ENCODE measurements around the gene CHRM5. TPM values are rescaled to one million over a fixed set of nuclear protein-coding genes. Genes with fewer than 3 reads are reported as not detected.

The CHRM5 gene
- total and polyA plus RNA-seq, 2 donors (not counting 3 experiments of a cell fraction or from before 2014, with no cell fraction given), result 0.03 TPM; not detected in 1

DNA sequence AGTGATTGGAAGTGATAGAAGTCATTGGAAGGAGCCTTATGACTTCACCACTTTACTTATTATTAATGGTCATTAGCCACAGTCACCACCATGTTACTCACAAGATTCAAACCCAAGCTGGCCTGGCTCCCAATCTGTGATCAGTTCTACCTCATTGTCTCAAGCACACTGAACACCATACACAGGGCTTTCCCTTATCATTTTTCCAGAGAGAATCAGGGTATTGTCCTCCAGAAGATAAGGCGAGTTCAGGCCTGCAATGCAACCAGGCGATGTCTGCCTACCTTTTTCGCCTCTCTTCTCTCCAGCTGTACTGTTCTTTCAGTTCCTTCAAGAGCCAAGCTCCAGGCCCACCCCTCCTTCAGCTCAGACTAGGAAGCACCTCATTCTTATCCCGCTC lies 108.5 kb downstream of the CHRM5 start:
- no peaks in the 10 kb centered on the region for H3K79me2 ChIP-seq (ENCODE audit: control insufficient read depth, insufficient read depth, low read length)
- no peaks in the 10 kb centered on the region for H3K4me1 ChIP-seq (ENCODE audit: control insufficient read depth, extremely low read depth, insufficient read depth, low read length)
- H2AFZ ChIP-seq (ENCODE audit: low read depth, low read length), result no peak overlapping the region
- DNase-seq (ENCODE audit: low read depth, low spot score) (no peak), FAIRE-seq (no peak)
- no peak for TF ChIP-seq EZH2 (IDR thresholded peaks at IDR 0.05; ENCODE audit: borderline replicate concordance, low read depth, low read length, severe bottlenecking)
- no peak for TF ChIP-seq POLR2AphosphoS5 (IDR thresholded peaks at IDR 0.05; ENCODE audit: insufficient read depth, low read depth, low read length)
- TF ChIP-seq, protein P1, sequence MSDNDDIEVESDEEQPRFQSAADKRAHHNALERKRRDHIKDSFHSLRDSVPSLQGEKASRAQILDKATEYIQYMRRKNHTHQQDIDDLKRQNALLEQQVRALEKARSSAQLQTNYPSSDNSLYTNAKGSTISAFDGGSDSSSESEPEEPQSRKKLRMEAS (IDR thresholded peaks at IDR 0.05; ENCODE audit: insufficient read depth, insufficient read length), result no peak
- no peak for TF ChIP-seq GATA2 (IDR thresholded peaks at IDR 0.05; ENCODE audit: insufficient read depth, insufficient read length, low read depth, low read length)
- TF ChIP-seq POLR2A (IDR thresholded peaks at IDR 0.05; ENCODE audit: low read depth, low read length), result no peak
- no peak for TF ChIP-seq FOS (IDR thresholded peaks at IDR 0.05; ENCODE audit: borderline replicate concordance, insufficient read depth, low read length)
- no peak for TF ChIP-seq JUN (IDR thresholded peaks at IDR 0.05; ENCODE audit: borderline replicate concordance, insufficient read depth, insufficient read length, low read depth)
- no peaks in the 10 kb centered on the region for H3K9me3 ChIP-seq (replicated peaks; ENCODE audit: control insufficient read depth, insufficient read depth, low read length)
- CTCF ChIA-PET, result interaction anchor here (0.7 kb wide), 1 partner anchor 11 kb away, joined by 4 read pairs; no protein-coding TSS in a partner anchor
- dilution Hi-C loops (cut with MboI; ENCODE audit: extremely low pct_ligation_motif_present, low sequenced_read_pairs) (no loop called here), intact Hi-C loops (cut with micrococcal nuclease) (no loop called here)
- H3K4me3 ChIP-seq (replicated peaks in 1 of 3; ENCODE audit: insufficient read depth in 1 of 3, low read depth in 1 of 3, low read length in 3 of 3), result no peak overlapping the region
- no peak overlapping the region for H3K4me2 ChIP-seq (ENCODE audit: insufficient read depth, low read length)
- no peaks in the 10 kb centered on the region for H4K20me1 ChIP-seq (replicated peaks; ENCODE audit: control insufficient read depth, extremely low read depth, insufficient read depth, low read length)
- POLR2A ChIA-PET, result no interaction called here
- no peak overlapping the region for H3K27ac ChIP-seq (ENCODE audit: insufficient read depth, low read depth, low read length)
- H3K27me3 ChIP-seq (ENCODE audit: control insufficient read depth in 2 of 2, insufficient read depth in 2 of 2, low read length in 2 of 2), result no peaks in the 10 kb centered on the region
- H3K36me3 ChIP-seq (ENCODE audit: control insufficient read depth in 2 of 2, extremely low read depth in 1 of 2, insufficient read depth in 2 of 2, low read length in 2 of 2), result no peaks in the 10 kb centered on the region
- no peak overlapping the region for H3K9ac ChIP-seq (replicated peaks; ENCODE audit: extremely low read depth, insufficient read depth, low read length)
- no peaks in the 10 kb centered on the region for H3K9me1 ChIP-seq (replicated peaks; ENCODE audit: control insufficient read depth, extremely low read depth, insufficient read depth, low read length)
- no TSS peak for BruUV-seq (replicated peaks)

DNA sequence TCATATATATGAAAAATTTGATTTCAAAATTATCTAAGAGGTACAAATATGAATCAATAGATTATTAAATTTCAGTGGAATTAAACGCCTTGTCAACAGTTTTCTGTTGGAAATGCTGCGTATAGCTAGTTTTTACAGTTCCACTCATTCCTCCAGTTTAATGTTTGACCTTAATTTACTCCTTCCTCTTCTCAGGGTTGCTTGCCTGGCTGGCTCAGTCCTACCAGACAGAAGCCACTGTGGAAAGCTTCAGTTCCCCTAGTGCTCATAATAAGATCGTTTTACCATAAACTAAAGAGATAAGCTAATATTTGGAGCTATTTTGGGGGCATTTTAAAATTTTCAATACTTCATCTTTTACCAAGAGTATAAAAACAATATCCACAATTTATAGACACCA lies 110.6 kb downstream of the CHRM5 start:
- H3K27ac ChIP-seq (ENCODE audit: insufficient read depth, low read depth, low read length), result no peak overlapping the region
- H2AFZ ChIP-seq (ENCODE audit: low read depth, low read length), result no peak overlapping the region
- FAIRE-seq (no peak), DNase-seq (ENCODE audit: low read depth, low spot score) (no peak)
- no peak overlapping the region for H3K4me2 ChIP-seq (ENCODE audit: insufficient read depth, low read length)
- TF ChIP-seq POLR2A (IDR thresholded peaks at IDR 0.05; ENCODE audit: low read depth, low read length), result no peak
- TF ChIP-seq MYC (IDR thresholded peaks at IDR 0.05; ENCODE audit: low read depth, low read length), result no peak
- TF ChIP-seq, protein P1 (IDR thresholded peaks at IDR 0.05; ENCODE audit: insufficient read depth, insufficient read length), result no peak
- TF ChIP-seq, protein P2, sequence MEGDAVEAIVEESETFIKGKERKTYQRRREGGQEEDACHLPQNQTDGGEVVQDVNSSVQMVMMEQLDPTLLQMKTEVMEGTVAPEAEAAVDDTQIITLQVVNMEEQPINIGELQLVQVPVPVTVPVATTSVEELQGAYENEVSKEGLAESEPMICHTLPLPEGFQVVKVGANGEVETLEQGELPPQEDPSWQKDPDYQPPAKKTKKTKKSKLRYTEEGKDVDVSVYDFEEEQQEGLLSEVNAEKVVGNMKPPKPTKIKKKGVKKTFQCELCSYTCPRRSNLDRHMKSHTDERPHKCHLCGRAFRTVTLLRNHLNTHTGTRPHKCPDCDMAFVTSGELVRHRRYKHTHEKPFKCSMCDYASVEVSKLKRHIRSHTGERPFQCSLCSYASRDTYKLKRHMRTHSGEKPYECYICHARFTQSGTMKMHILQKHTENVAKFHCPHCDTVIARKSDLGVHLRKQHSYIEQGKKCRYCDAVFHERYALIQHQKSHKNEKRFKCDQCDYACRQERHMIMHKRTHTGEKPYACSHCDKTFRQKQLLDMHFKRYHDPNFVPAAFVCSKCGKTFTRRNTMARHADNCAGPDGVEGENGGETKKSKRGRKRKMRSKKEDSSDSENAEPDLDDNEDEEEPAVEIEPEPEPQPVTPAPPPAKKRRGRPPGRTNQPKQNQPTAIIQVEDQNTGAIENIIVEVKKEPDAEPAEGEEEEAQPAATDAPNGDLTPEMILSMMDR (IDR thresholded peaks at IDR 0.05; ENCODE audit: extremely low read depth in 1 of 2, insufficient read depth in 1 of 2, low read depth in 1 of 2, low read length in 2 of 2), result no peak
- TF ChIP-seq FOS (IDR thresholded peaks at IDR 0.05; ENCODE audit: borderline replicate concordance, insufficient read depth, low read length), result no peak
- TF ChIP-seq JUN (IDR thresholded peaks at IDR 0.05; ENCODE audit: borderline replicate concordance, insufficient read depth, insufficient read length, low read depth), result no peak
- no peak for TF ChIP-seq GATA2 (IDR thresholded peaks at IDR 0.05; ENCODE audit: insufficient read depth, insufficient read length, low read depth, low read length)
- no peak for TF ChIP-seq EZH2 (IDR thresholded peaks at IDR 0.05; ENCODE audit: borderline replicate concordance, low read depth, low read length, severe bottlenecking)
- no peak for TF ChIP-seq POLR2AphosphoS5 (IDR thresholded peaks at IDR 0.05; ENCODE audit: insufficient read depth, low read depth, low read length)
- no peaks in the 10 kb centered on the region for H3K9me3 ChIP-seq (replicated peaks; ENCODE audit: control insufficient read depth, insufficient read depth, low read length)
- BruUV-seq (replicated peaks), result no TSS peak
- no peaks in the 10 kb centered on the region for H3K9me1 ChIP-seq (replicated peaks; ENCODE audit: control insufficient read depth, extremely low read depth, insufficient read depth, low read length)
- H3K79me2 ChIP-seq (ENCODE audit: control insufficient read depth, insufficient read depth, low read length), result no peaks in the 10 kb centered on the region
- no peaks in the 10 kb centered on the region for H3K4me1 ChIP-seq (ENCODE audit: control insufficient read depth, extremely low read depth, insufficient read depth, low read length)
- H4K20me1 ChIP-seq (replicated peaks; ENCODE audit: control insufficient read depth, extremely low read depth, insufficient read depth, low read length), result no peaks in the 10 kb centered on the region
- ChIA-PET CTCF (no interaction called here), POLR2A (interaction anchor here (0.7 kb wide), 1 partner anchor 22 kb away, joined by 3 read pairs; the partner anchor contains the start of gene EMC7)
- intact Hi-C loops (cut with micrococcal nuclease) (no loop called here), dilution Hi-C loops (cut with MboI; ENCODE audit: extremely low pct_ligation_motif_present, low sequenced_read_pairs) (no loop called here)
- H3K9ac ChIP-seq (replicated peaks; ENCODE audit: extremely low read depth, insufficient read depth, low read length), result no peak overlapping the region
- H3K27me3 ChIP-seq (ENCODE audit: control insufficient read depth in 2 of 2, insufficient read depth in 2 of 2, low read length in 2 of 2), result no peaks in the 10 kb centered on the region
- no peak overlapping the region for H3K4me3 ChIP-seq (replicated peaks in 1 of 3; ENCODE audit: insufficient read depth in 1 of 3, low read depth in 1 of 3, low read length in 3 of 3)
- peaks cover 0 to 2% of the 10 kb centered on the region in 2 experiments for H3K36me3 ChIP-seq (ENCODE audit: control insufficient read depth in 2 of 2, extremely low read depth in 1 of 2, insufficient read depth in 2 of 2, low read length in 2 of 2)

All from endothelial cell of umbilical vein (primary cell).